Right lobe of liver (tissue), 4 donors: ENCODE results near the gene RABGAP1.

ENCODE experiments used
- CTCF ChIP-seq, 4 donors: fragments of 200-600 bp in 3 of 4; fragments of 450-650 bp in 1 of 4; IDR thresholded peaks; one replicate each; pipeline versions ENCODE4 v1.5.1 to v1.8.0; 2016 to 2022; ENCODE audit warnings: antibody characterized with exemption in 4 of 4, mild to moderate bottlenecking in 2 of 4
- POLR2A ChIP-seq: fragments of 450-650 bp; IDR thresholded peaks from one replicate; pipeline ENCODE4 v1.6.1; 2017; ENCODE audit warnings: antibody characterized with exemption, mild to moderate bottlenecking
- donor health status: DM: no; HTN: no; CAD: no.
- donor health status: DM: no; HTN: no; CAD: no.
- donor health status: DM: no; HTN: yes; CAD: no.

GRCh38 chr9:123119566-123119965 lies 178.7 kb downstream of the RABGAP1 start:
- TF ChIP-seq CTCF (IDR thresholded peaks at IDR 0.05) (no peak), POLR2A (no peak)
